ENCODE measurements around the gene RBM33. TPM values are rescaled to one million over a fixed set of nuclear protein-coding genes. Genes with fewer than 3 reads are reported as not detected.

The RBM33 gene
- total and polyA plus RNA-seq, 2 of the 8 experiments (the other 6 are each of a cell fraction or from before 2014, with no cell fraction given) = 16.5 to 64.6 TPM

DNA sequence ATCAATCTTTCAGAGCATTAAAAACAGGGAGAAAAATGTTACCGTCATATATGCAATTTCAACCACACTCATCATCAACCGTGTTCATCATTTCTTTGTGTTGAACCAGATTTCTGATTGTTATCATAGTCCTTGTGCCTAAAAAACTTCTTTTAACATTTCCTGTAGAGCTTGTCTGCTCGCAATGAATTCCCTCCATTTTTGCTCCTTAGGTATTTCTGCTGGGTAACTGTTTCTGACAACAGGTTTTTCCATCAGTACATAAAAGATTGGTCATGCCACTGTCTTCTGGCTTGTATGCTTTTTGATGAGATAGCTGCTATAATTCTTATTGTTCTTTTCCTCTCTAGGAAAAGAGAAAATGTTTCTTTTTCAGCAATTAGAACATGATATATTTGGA lies 8.6 kb upstream of the RBM33 start (continued):
- TF ChIP-seq, protein P1, sequence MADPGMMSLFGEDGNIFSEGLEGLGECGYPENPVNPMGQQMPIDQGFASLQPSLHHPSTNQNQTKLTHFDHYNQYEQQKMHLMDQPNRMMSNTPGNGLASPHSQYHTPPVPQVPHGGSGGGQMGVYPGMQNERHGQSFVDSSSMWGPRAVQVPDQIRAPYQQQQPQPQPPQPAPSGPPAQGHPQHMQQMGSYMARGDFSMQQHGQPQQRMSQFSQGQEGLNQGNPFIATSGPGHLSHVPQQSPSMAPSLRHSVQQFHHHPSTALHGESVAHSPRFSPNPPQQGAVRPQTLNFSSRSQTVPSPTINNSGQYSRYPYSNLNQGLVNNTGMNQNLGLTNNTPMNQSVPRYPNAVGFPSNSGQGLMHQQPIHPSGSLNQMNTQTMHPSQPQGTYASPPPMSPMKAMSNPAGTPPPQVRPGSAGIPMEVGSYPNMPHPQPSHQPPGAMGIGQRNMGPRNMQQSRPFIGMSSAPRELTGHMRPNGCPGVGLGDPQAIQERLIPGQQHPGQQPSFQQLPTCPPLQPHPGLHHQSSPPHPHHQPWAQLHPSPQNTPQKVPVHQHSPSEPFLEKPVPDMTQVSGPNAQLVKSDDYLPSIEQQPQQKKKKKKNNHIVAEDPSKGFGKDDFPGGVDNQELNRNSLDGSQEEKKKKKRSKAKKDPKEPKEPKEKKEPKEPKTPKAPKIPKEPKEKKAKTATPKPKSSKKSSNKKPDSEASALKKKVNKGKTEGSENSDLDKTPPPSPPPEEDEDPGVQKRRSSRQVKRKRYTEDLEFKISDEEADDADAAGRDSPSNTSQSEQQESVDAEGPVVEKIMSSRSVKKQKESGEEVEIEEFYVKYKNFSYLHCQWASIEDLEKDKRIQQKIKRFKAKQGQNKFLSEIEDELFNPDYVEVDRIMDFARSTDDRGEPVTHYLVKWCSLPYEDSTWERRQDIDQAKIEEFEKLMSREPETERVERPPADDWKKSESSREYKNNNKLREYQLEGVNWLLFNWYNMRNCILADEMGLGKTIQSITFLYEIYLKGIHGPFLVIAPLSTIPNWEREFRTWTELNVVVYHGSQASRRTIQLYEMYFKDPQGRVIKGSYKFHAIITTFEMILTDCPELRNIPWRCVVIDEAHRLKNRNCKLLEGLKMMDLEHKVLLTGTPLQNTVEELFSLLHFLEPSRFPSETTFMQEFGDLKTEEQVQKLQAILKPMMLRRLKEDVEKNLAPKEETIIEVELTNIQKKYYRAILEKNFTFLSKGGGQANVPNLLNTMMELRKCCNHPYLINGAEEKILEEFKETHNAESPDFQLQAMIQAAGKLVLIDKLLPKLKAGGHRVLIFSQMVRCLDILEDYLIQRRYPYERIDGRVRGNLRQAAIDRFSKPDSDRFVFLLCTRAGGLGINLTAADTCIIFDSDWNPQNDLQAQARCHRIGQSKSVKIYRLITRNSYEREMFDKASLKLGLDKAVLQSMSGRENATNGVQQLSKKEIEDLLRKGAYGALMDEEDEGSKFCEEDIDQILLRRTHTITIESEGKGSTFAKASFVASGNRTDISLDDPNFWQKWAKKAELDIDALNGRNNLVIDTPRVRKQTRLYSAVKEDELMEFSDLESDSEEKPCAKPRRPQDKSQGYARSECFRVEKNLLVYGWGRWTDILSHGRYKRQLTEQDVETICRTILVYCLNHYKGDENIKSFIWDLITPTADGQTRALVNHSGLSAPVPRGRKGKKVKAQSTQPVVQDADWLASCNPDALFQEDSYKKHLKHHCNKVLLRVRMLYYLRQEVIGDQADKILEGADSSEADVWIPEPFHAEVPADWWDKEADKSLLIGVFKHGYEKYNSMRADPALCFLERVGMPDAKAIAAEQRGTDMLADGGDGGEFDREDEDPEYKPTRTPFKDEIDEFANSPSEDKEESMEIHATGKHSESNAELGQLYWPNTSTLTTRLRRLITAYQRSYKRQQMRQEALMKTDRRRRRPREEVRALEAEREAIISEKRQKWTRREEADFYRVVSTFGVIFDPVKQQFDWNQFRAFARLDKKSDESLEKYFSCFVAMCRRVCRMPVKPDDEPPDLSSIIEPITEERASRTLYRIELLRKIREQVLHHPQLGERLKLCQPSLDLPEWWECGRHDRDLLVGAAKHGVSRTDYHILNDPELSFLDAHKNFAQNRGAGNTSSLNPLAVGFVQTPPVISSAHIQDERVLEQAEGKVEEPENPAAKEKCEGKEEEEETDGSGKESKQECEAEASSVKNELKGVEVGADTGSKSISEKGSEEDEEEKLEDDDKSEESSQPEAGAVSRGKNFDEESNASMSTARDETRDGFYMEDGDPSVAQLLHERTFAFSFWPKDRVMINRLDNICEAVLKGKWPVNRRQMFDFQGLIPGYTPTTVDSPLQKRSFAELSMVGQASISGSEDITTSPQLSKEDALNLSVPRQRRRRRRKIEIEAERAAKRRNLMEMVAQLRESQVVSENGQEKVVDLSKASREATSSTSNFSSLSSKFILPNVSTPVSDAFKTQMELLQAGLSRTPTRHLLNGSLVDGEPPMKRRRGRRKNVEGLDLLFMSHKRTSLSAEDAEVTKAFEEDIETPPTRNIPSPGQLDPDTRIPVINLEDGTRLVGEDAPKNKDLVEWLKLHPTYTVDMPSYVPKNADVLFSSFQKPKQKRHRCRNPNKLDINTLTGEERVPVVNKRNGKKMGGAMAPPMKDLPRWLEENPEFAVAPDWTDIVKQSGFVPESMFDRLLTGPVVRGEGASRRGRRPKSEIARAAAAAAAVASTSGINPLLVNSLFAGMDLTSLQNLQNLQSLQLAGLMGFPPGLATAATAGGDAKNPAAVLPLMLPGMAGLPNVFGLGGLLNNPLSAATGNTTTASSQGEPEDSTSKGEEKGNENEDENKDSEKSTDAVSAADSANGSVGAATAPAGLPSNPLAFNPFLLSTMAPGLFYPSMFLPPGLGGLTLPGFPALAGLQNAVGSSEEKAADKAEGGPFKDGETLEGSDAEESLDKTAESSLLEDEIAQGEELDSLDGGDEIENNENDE (IDR thresholded peaks at IDR 0.05; ENCODE audit: insufficient replicate concordance, low read length) = no peak
- TF ChIP-seq, protein P2, sequence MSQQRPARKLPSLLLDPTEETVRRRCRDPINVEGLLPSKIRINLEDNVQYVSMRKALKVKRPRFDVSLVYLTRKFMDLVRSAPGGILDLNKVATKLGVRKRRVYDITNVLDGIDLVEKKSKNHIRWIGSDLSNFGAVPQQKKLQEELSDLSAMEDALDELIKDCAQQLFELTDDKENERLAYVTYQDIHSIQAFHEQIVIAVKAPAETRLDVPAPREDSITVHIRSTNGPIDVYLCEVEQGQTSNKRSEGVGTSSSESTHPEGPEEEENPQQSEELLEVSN (IDR thresholded peaks at IDR 0.05) = peak; percentile 68; the same call in 1 of the 2 replicates
- no peak for TF ChIP-seq ZNF274 (IDR thresholded peaks at IDR 0.05; ENCODE audit: borderline replicate concordance, extremely low read depth, low read length)
- TF ChIP-seq CEBPB (IDR thresholded peaks at IDR 0.05; ENCODE audit: low read depth, low read length) = no peak
